HUDEP-2 (cell line): ENCODE measurements around the gene MRPL38.
"Not testable (repeated sequence)": the region's sequence is repeated elsewhere in the genome, so short reads cannot be mapped to it uniquely, and the experiment has no call there.

Experiments used
- DNase-seq, 76 experiments: peaks; one replicate each; lab custom pipeline; 2025; ENCODE audit not compliant: unreplicated experiment in 76 of 76; lab: John Stamatoyannopoulos, UW

MRPL38 gene

DNA sequence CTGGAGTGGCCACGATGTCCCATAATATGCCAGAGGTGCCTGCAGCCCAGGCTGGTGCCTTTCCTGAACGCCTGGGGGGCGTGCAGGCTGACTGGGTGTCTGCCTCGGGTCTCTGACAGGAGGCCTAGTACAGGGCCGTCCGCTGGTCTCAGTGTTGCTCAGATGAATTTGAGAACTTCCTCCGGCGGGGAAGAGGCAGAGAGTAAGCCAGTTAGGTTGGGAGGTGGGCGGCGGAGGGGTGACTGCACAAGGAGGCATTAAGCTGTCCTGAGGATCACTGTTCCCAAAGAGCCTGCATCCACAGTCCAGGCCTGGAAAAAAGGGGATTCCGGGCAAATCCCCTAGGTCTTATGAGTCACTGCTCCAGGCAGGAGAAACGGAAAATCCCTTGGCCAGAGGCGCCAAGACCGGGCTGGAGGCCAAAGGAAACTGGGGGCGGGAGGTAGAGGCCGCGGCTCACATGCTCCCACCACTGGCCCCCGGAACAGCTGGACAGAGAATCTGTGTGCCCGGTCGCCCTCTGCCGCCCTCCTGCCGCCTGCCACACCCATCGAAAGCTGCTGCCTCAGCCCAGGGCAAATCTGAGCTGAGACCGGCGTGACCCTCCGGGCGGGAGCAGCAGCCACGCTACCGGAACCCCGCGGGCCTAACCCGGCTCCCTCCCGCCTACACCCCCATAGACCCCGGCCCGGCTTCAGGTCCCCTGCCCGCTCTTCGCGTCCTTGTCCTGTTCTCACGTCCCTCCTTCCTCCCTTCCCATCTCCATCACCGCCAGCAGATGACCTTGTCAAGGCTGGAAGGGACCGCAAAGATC lies 27.5 kb downstream of the MRPL38 start:
- DNase-seq: peak in 1 of 76 experiments; percentile 35

DNA sequence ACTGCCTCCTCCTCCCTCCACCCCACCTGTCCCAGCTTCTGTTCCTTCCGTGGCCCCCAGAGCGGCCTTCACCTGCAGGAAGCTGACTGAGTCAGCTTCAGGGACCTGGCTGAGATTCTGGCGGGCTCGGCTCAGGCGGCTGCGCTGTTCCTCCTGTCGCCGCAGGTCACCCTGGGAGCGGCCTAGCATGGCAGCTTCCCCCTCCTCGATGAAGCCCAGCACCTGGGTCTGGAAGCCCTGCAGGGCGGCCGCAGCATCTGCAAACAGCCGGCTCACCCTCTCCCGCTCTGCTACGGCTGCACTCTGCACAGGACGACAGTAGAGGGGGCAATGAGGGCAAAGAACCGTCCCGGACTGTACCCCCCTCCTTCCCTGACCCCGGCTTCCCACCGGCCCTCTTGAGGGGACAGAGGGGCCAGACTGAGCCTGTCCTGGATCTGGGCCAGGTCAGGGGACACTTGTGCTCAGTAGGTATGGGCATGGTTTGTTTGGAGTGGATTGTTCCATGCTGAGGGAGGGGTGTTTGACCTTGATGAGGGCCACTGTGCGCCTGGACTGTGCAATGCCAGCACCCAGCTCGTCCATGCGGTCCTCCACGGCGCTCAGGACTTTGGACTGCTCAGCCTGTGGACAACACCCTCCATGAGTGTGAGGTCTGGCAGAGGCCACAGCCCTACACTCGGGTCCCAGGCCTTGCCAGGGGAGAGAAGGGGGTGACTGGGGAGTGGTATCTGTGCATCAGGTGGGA lies 28.3 kb downstream of the MRPL38 start:
- no peak for DNase-seq

DNA sequence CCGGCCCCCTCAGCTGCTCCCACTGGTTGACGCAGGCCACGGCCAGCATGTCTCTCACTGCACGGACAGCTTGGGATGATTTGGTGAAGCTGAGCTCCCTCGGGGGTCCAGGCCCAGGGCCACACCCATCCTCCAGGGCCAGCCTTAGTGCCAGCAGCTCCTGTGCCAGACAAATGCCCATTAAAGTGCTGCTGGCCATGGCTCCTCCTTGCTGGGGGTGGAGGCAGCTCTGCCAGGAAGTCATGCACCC lies 28.8 kb downstream of the MRPL38 start:
- DNase-seq: no peak

DNA sequence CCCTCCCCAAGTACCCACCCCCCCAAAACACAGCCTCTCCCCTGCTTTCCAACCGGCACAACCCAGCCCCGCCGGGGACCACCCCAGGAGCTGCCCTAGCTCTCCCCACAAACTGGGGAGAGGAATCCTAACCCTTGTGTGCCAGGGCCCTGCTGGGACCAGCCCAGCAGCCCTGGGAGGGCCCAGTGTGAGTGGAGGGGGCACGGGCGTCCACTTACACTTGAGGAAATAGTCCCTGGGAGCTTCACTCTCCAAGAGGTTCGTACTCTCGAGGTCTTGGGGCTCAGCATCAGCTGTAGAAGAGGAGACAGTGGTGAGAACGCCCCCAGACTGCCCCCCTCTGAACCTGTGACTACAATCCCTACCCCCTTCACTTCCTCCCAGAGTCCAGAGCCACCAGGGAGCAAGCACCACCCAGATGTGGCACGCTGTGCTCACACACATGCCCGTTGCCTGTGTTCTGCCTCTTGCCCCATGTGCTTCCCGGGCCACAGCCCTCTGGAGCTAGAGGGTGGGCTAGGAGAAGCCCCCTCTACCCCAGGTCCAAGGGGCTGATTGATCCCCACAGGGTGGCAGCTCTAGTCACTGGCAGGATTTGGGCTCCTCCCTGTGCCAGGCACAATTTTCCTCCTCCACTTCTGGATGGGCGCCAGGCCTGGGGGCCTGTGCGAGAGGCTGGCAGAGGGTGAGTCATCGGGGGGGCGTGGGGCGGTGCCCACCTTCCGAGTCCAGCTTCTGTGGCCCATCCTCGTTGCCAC lies 29.3 kb downstream of the MRPL38 start:
- no peak for DNase-seq

DNA sequence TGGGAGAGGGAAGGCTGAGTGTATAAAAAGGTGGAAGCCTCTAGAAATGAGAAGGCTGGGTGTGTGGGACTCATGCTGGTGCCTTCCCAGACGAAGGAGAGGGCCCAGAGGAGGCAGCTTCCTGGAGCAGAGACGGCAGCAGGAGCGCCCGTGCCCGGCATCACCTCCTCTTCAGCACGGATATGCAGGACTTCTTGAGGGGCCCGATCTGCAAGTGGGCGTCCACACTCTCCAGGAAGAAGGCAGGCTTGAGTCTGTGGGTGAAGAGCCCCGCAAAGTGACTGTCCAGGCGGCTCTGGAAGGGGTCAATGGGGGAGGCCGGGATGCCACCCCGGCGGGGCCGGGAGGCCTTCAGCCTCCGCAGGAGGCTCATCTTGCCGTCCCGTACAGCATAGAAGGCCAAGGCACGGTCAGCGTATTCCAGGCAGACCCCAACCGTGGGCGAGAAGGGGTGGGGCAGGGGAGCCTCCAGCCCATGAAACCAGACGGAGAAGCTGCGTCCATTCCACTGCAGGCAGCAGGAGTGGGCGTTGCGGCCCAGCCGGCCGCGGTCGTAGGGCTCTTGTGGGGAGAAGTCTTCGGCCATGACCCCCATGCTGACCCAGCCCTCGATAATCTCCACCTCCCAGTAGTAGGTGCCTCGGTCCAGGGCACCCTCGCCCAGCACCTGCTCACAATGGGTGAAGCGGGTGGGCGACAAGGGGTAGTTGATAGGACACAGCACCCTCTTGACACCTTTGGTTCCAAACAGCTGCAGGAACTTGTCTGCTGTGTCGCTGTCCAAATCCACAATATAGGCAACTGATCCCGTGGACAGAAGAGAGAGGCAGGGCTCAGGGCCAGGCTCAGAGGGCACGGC lies 30.1 kb downstream of the MRPL38 start:
- no peak for DNase-seq

DNA sequence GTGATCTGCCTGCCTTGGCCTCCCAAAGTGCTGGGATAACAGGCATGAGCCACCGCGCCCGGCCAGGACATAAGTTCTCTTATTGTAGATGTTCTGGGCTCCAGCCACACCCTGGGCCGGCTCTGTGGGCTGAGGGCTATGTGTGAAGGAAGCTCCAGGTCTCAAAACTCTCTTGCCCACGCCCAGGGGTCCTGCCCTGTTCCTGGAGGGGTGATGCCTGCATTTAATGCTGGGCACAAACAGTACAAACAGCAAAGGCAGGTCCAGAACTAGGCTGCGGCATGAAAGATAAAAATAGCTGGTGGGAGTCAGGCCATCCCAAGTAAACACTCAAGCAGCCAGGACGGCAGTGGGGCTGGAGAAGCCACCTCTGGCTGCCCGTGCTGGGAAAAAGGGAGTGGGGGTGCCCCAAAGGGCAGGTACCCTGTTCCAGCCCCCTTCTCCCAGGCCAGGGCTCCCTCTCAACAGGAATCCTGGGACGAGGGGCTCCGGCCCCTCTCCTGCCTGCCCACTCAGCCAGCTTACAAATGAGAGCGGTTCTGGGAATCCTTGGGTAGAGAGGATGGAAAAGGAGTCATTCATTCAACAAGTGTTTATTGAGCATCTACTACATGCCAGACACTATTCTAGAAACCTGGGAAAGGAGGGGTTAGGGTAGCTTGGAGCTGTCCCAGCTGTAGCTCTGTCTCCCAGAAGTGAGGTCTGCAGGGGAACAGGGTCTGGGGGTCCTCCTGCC lies 30.9 kb downstream of the MRPL38 start:
- no peak for DNase-seq

DNA sequence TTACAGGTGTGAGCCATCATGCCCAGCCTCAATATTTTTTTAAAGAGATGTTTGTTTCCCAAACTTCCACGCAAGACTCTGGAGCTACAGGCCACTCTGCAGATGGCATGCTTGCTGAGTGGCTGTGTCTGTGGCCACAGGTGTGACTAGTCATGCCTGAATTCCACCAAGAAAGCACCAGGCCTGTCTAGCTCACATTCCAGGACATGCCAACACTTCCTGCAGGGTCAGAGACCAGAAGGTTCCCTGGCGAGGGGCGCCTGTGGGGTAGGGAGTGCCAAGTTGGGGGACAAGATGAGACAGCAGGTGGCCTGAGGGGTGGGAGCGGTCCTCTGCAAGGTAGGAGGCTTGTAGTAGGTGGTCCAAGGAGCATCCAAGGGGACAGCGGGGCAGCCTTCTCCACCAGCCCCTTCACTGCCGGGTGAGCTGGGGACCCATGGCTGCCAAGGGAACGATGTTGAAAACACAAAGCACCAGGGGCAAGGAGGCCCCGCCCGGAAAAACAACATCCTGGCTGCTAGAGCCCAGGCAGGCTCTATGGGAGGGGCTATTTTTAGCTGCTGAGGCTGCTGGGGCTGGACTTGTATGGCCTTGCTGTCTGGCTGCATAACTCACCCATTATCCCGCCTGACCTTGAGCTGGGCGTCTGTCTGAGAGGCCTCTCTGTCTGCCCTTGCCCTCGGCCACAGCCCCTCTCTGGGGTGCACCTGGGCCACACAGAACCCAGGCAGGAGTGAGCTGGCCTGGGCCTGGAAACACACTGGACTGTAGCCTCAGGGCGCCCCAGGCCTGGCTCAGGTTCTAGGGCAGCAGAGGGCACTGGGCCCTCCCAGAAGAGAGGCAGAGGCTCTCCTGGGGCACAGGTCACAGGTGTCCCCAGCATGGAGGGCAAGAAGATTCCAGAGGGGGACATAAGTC lies 32.0 kb downstream of the MRPL38 start:
- DNase-seq: peak in 41 of 76 experiments; percentile 3 to 65 (median 33)

DNA sequence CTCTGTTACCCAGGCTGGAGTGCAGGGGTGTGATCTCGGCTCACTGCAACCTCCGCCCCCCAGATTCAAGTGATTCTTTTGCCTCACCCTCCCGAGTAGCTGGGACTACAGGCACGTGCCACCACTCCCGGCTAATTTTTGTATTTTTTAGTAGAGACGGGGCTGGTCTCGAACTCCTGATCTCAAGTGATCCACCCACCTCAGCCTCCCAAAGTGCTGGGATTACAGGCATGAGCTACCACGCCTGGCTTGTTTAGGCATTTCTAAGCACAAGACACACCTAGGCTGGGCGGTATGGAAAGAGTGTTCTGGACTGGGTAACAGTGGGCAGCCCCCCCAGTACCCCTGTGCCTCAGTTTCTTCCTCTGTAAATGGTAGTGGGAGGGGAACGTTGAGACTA lies 34.5 kb downstream of the MRPL38 start:
- not testable (repeated sequence) for DNase-seq

DNA sequence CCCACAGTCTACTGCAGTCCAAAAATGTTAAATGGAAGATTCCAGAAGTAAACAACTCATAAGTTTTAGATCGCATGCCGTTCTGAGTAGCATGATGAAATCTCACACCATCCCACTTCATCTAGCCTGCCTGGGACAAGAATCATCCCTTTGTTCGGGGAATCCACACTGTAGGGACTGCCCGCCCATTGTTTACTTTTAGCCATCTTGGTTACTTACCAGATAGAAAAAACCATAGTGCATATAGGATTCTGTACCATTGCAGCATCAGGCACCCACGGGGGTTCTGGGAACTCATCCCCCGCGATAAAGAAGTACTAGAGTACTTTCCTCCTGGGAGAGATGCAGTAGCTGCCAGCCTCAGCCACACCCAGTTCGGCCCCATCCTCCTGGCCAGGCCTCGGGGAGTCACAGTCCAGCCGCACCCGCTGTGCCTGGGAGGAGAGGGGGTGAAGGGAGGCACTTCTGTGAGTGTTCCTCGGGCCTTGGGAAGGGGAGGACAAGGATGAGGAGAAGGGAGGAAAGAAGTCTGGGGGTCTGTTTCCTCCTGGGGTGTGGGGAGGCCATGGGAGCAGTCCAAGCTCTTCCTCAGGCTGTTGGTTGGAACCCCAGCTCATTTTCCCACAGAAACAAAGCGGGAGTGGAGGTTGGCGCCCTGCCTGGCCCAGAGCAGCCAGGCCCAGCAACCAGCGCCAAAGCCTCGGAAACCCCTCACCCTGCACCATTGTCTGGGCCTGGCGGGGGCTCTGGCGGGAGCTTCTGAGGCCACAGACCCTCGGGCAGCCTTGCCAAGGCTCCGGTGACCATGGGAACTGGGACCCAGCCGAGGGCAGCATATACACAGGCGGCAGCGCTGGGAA lies 35.2 kb downstream of the MRPL38 start:
- DNase-seq: peak in 1 of 76 experiments; percentile 10

DNA sequence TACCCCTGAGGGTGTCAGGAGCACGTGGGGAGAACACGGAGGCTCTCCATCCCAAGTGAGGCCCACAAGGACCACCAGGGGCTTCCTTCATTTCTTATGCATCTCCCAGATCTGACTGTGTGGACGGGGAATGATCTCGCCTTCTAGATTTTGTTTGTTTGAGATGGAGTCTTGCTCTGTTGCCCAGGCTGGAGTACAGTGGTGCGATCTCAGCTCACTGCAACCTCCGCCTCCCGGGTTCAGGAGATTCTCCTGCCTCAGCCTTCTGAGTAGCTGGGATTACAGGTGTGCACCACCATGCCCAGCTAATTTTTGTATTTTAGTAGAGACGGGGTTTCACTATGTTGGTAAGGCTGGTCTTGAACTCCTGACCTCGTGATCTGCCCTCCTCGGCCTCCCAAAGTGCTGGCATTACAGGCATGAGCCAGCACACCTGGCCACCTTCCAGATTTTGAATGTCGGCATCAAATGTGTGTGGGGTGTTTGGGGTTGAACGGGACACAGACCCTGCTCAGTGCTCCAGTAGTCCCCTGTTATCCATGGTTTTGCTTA lies 35.9 kb downstream of the MRPL38 start:
- not testable (repeated sequence) for DNase-seq

DNA sequence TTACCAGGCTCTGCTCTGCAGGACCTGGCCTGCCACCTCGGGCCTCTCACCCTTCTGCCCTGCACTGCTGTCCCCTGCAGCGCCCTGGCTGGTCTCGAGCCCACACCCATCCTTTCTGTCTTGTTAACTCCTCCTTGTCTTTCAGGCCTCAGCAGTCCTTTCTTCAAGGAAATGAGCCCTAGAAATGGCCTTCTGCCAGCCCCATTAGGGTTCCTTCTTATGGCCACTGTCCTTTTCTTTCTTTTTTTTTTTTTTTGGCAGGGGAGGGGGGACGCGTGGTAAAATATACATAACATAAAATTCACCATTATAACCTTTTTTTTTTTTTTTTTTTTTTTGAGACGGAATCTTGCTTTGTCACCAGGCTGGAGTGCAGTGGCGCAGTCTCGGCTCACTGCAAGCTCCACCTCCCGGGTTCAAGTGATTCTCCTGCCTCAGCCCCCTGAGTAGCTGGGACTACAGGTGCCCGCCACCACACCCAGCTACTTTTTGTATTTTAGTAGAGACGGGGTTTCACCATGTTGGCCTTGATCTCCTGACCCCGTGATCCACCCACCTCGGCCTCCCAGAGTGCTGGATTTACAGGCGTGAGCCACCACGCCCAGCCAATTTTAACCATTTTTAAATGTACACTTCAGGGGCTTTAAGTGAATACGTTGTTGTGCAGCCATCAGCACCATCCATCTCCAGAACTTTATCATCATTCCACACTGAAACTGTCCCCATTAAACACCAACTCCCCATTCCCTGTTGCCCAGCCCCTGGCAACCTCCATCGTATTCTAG lies 39.1 kb downstream of the MRPL38 start:
- peak in 1 of 76 experiments; percentile 10 for DNase-seq

DNA sequence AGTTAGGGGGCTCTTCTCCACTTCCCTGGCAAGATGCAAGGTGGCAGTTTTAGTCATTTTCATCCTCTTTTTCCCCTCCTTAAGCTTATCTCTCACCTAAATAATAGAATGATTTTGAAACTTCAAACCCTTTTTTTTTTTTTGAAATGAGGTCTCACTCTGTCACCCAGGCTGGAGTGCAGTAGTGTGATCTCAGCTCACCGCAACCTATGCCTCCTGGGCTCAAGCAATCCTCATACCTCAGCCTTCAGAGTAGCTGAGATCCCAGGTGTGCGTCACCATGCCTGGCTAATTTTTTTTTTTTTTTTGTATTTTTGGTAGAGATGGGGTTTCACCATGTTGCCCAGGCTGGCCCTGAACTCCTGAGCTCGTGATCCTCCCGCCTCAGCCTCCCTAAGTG lies 39.8 kb downstream of the MRPL38 start:
- DNase-seq: not testable (repeated sequence)

DNA sequence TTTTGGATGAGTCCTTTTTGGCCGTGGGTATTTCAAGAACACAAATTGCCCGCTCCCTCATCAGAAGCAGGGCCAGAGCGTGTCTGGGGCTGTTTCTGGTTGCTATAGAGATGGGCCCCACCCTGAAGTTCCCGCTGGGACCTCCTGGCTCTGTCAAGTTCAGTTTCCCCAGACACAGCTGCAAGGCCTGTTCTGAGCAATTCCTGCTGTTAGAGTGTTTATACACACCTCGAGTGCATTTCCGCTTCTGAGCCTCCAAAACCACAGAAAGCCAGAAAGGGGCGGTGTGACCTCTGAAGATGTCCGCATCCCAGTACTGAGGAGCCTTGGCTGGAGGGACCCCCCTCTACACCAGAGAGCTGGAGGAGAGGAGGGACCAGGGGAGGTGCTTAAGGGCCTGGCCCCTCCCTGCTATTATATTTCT lies 40.2 kb downstream of the MRPL38 start:
- DNase-seq: no peak

DNA sequence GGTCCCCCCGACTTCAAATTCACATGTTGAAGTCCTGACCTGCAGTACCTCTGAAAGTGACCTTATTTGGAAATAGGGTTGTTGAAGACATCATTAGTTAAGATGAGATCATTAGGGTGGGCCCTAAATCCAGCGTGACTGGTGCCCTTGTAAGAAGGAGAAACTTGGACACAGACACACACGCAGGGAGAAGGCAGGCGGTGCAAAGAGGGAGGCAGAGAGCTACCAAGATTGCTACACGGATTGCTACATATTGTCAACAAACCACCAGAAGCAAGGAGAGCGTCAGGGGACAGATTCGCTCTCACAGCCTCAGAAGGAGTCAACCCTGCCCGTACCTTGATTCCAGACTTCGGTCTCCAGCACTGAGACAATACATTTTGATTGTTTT lies 42.8 kb downstream of the MRPL38 start:
- no peak for DNase-seq

DNA sequence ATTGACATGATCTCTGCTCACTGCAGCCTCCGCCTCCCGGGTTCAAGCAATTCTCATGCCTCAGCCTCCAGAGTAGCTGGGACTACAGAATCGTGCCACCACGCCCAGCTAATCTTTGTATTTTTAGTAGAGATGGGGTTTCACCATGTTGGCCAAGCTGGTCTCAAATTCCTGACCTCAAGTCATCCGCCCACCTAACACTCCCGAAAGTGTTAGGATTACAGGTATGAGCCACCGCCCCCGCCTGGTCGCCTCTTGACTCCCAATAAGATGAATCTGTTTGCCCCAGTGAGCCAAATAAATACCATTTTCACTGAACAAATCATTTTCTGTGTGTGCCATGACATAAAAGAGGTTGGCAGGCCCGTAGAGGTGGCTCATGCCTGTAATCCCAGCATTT lies 45.3 kb downstream of the MRPL38 start:
- DNase-seq: not testable (repeated sequence)

DNA sequence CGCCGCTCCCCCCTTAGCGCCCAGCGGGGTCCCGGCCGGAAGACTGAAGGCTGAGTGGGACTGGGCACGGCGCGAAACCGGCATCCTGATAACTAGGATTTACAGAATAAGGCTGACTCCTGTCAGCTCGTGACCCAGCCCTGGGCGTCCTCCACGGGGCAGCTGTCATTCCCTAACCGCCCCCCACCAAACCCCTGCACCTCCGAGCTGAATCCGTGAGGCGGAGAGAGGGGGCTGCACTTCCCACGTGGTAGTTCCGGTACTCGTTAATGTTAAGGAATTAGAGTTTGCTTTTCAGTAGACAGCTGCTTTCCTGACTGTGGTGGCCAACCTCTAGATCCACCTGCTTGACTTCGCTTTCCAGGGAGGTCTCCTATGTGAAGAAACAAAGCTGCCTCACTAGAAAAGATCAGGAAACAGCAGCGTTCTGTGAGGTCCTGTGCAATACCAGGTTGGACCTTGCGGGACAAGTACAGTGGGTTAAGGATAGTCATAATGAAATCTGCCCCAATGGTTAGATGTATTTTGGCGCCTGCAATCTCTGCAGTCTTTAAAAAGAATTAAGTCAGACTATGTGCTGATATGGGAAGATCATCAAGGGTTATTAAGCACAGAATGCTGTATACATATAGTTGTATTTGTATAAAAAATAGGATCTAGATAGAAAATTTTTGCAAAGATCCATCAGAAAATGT lies 48.5 kb downstream of the MRPL38 start:
- DNase-seq: peak in 7 of 76 experiments; percentile 10 to 43 (median 19)
